Measurements from ENCODE around the gene CENPB. TPM values are rescaled to one million over a fixed set of nuclear protein-coding genes. Genes with fewer than 3 reads are reported as not detected.
"Not testable (repeated sequence)": the region's sequence is repeated elsewhere in the genome, so short reads cannot be mapped to it uniquely, and the experiment has no call there.

CENPB gene
- total RNA-seq, result 76.2 TPM
- long read RNA-seq, transcript CENPB-201 (1 exons, 2,840 nt), result major isoform, 30 of 33 reads
- long read RNA-seq, partial matches to known transcripts, result 2 of 33 reads
- long read RNA-seq, other reads (novel, unspliced or antisense), result 1 of 33 reads

GRCh38 chr20:3786665-3787323 is at the start of gene CENPB:
Gene CENPB (minus strand): TSS chr20:3786740. CDS start chr20:3786483, 257 bp downstream.
- intact Hi-C loops (cut with DNase I), result no loop called here
- H3K27ac ChIP-seq, result peak within 1 kb of the TSS; percentile 87
- peaks cover 13% of the 10 kb centered on the region for H3K36me3 ChIP-seq
- H3K4me1 ChIP-seq, result peaks cover 39% of the 10 kb centered on the region
- peak within 1 kb of the TSS; percentile 83 for H3K4me3 ChIP-seq
- TF ChIP-seq, protein P1, sequence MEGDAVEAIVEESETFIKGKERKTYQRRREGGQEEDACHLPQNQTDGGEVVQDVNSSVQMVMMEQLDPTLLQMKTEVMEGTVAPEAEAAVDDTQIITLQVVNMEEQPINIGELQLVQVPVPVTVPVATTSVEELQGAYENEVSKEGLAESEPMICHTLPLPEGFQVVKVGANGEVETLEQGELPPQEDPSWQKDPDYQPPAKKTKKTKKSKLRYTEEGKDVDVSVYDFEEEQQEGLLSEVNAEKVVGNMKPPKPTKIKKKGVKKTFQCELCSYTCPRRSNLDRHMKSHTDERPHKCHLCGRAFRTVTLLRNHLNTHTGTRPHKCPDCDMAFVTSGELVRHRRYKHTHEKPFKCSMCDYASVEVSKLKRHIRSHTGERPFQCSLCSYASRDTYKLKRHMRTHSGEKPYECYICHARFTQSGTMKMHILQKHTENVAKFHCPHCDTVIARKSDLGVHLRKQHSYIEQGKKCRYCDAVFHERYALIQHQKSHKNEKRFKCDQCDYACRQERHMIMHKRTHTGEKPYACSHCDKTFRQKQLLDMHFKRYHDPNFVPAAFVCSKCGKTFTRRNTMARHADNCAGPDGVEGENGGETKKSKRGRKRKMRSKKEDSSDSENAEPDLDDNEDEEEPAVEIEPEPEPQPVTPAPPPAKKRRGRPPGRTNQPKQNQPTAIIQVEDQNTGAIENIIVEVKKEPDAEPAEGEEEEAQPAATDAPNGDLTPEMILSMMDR (IDR thresholded peaks at IDR 0.05), result peak; percentile 82
- H3K9me3 ChIP-seq, result no peaks in the 10 kb centered on the region
- ATAC-seq (peak; percentile 96 to 97), DNase-seq (peak; percentile 91)
- H3K27me3 ChIP-seq (ENCODE audit: low read depth), result no peaks in the 10 kb centered on the region

DNA sequence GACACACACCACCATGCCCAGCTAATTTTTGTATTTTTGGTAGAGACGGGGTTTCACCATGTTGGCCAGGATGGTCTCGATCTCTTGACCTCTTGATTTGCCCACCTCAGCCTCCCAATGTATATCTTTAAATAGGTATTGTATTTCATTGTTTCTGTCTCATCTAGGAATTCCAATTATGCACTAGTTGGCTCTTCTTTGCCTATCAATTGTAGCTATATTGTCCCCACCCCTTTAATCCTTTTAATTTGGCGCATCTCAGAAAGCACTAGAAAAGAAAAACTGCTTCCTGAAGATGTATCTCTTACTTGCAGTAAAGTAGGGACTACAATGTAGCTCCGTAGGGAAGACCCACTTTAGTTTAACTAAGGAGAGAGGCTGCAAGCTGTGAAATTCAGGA is 49.6 kb upstream of the CENPB start:
- intact Hi-C loops (cut with DNase I), result no loop called here
- ATAC-seq, result no peak

DNA sequence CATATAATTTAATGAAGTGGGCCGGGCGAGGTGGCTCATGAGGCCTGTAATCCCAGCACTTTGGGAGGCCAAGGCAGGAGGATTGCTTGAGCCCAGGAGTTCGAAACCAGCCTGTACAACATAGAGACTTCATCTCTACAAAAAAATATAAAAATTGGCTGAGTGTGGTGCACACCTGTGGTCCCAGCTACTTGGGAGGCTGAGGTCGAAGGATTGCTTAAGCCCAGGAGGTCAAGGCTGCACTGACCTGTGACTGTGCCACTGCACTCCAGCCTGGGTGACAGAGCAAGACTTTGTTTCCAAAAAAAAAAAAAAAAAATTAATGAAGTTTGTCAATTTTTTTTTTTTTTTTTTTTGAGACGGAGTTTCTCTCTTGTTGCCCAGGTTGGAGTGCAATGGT is 43.4 kb upstream of the CENPB start:
- H3K27ac ChIP-seq, result not testable (repeated sequence)

More for the DNA sequence above, 49.6 kb upstream of the CENPB start:
- no peaks in the 10 kb centered on the region for H3K36me3 ChIP-seq
- TF ChIP-seq, protein P1 (IDR thresholded peaks at IDR 0.05), result no peak
- no peaks in the 10 kb centered on the region for H3K27me3 ChIP-seq (ENCODE audit: low read depth)
- no peak for DNase-seq
- H3K4me1 ChIP-seq, result peaks cover 10% of the 10 kb centered on the region
- no peak overlapping the region for H3K4me3 ChIP-seq
- H3K27ac ChIP-seq, result no peak overlapping the region
- H3K9me3 ChIP-seq, result no peaks in the 10 kb centered on the region

DNA sequence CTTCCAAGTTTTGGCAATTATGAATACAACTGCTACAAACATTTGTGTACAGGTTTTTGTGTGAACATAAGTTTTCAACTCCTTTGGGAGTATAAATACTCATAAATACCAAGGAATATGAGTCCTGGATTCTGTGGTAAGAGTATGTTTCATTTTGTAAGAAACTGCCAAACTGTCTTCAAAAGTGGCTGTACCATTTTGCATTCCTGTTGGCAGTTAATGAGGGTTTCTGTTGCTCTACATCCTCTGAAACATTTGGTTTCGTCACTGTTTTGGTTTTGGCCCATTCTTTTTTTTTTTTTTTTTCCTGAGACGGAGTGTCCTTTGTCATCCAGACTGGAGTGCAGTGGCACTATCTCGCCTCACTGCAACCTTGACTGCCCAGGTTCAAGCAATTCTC is 42.3 kb upstream of the CENPB start:
- ATAC-seq, result no peak
- no peak for DNase-seq
- H3K27ac ChIP-seq, result no peak overlapping the region
- H3K9me3 ChIP-seq, result no peaks in the 10 kb centered on the region
- no peaks in the 10 kb centered on the region for H3K4me1 ChIP-seq
- H3K36me3 ChIP-seq, result peaks cover 40% of the 10 kb centered on the region
- no peaks in the 10 kb centered on the region for H3K27me3 ChIP-seq (ENCODE audit: low read depth)
- intact Hi-C loops (cut with DNase I), result no loop called here
- TF ChIP-seq, protein P1 (IDR thresholded peaks at IDR 0.05), result no peak
- no peak overlapping the region for H3K4me3 ChIP-seq

More for the DNA sequence above, 43.4 kb upstream of the CENPB start:
- H3K9me3 ChIP-seq; ATAC-seq; H3K4me3 ChIP-seq; intact Hi-C loops (cut with DNase I); DNase-seq; H3K27me3 ChIP-seq (ENCODE audit: low read depth); H3K4me1 ChIP-seq: not testable (repeated sequence)
- H3K36me3 ChIP-seq, result peaks cover 29% of the 10 kb centered on the region

GRCh38 chr20:3826420-3826819 is 39.9 kb upstream of the CENPB start:
- Histone ChIP-seq H3K27ac (no peak overlapping the region), H3K36me3 (peaks cover 60% of the 10 kb centered on the region), H3K4me1 (peaks cover 3% of the 10 kb centered on the region), H3K9me3 (no peaks in the 10 kb centered on the region), H3K27me3 (ENCODE audit: low read depth) (no peaks in the 10 kb centered on the region), H3K4me3 (no peak overlapping the region)
- DNase-seq (no peak), ATAC-seq (no peak)
- TF ChIP-seq, protein P1 (IDR thresholded peaks at IDR 0.05), result no peak
- intact Hi-C loops (cut with DNase I), result no loop called here

GRCh38 chr20:3825526-3825925 is 39.0 kb upstream of the CENPB start:
- no peak overlapping the region for H3K4me3 ChIP-seq
- TF ChIP-seq, protein P1 (IDR thresholded peaks at IDR 0.05), result no peak
- intact Hi-C loops (cut with DNase I), result no loop called here
- no peak overlapping the region for H3K27ac ChIP-seq
- H3K9me3 ChIP-seq, result no peaks in the 10 kb centered on the region
- H3K27me3 ChIP-seq (ENCODE audit: low read depth), result no peaks in the 10 kb centered on the region
- H3K4me1 ChIP-seq, result peaks cover 8% of the 10 kb centered on the region
- H3K36me3 ChIP-seq, result peaks cover 60% of the 10 kb centered on the region
- no peak for DNase-seq
- ATAC-seq, result no peak

Measured in lower lobe of right lung (tissue), 2 donors.